H1 (cell line): ENCODE measurements around the gene SLC25A12. TPM values are rescaled to one million over a fixed set of nuclear protein-coding genes. Genes with fewer than 3 reads are reported as not detected.

Experiments
- EGR1 ChIP-seq: IDR thresholded peaks from 2 replicates; pipeline ENCODE4 v1.6.1; 2011; ENCODE audit warnings: low read depth, low read length, borderline replicate concordance
- FOSL1 ChIP-seq: IDR thresholded peaks from 2 replicates; pipeline ENCODE4 v1.6.1; 2011; ENCODE audit warnings: mild to moderate bottlenecking, low read depth, low read length, moderate library complexity; ENCODE audit not compliant: insufficient read depth
- JUN ChIP-seq: IDR thresholded peaks from 2 replicates; pipeline ENCODE4 v1.6.1; 2011; ENCODE audit warnings: low read depth, mild to moderate bottlenecking, improper control_type of control experiment, low read length
- PHF8 ChIP-seq: fragments of 200-600 bp; sonication (generic); conservative IDR thresholded peaks from 2 replicates; pipeline ENCODE4 v1.7.1; 2012; ENCODE audit warnings: low read depth, mild to moderate bottlenecking, inconsistent platforms, low read length, moderate library complexity
- SIX5 ChIP-seq: IDR thresholded peaks from 2 replicates; pipeline ENCODE4 v1.6.1; 2011; ENCODE audit warnings: mild to moderate bottlenecking, low read depth, low read length
- TAF1 ChIP-seq: IDR thresholded peaks from 2 replicates; pipeline ENCODE4 v1.6.1; 2011; ENCODE audit warnings: mild to moderate bottlenecking, low read depth, low read length
- USF2 ChIP-seq: IDR thresholded peaks from 2 replicates; pipeline ENCODE4 v1.6.1; 2011; ENCODE audit warnings: low read length, improper control_type of control experiment
- polyA plus RNA-seq, 7 experiments: library from polyadenylated mRNA; depleted of rRNA in 3 of 7; stranded (reverse) in 5 of 7; unstranded in 2 of 7; fragments of >200 nt in 5 of 7; fragments of 200-250 nt in 2 of 7; gene quantifications; 1 replicate in 5 of 7; 2 replicates in 1 of 7; 4 replicates in 1 of 7; pipeline versions ENCODE4 v1.2.1 to v1.2.3, GENCODE V29; 2011 to 2013; ENCODE audit warnings: missing spikeins in 2 of 7, mixed read lengths in 2 of 7
- total RNA-seq: library from RNA; stranded (reverse); fragmentation: NEBNext Ultra II Directional; extraction: Animal tissue kit (Norgen Biotek cat#: 25700); gene quantifications from 2 replicates; pipeline ENCODE4 v1.2.1, GENCODE V29; 2021

The SLC25A12 gene
- total and polyA plus RNA-seq, 2 of the 8 experiments (the other 6 are each of a cell fraction or from before 2014, with no cell fraction given), result 7.7 to 10.2 TPM

DNA sequence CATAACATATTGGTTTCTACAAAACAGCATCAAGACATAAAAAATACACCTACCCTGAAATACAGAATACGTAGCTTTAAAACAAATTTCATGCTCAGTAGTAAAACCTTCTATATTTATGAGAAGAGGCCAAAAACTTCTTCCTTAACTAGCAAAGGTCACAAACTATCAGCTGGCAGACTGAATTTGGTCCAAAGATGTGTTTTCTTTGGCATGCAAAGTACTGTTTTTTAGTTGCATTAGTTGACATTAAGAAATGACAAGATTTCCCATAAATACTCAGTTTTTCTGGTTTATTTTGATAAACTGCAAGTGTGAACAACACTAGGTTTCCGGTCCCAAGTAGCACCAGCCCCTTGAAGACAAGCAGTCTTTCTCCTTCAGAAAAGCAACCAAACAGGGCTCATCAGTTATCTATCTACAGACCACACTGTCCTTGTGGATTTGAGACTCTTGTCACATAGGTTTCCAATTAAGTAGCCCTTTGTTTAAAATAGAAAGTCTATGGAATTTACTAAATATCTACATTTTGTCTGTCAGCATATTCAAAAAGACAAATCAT, 35.6 kb downstream of the SLC25A12 start (continued):
- TF ChIP-seq TAF1 (no peak), FOSL1 (no peak), SIX5 (no peak), PHF8 (no peak), USF2 (no peak), JUN (no peak), EGR1 (no peak)
